Activated CD8-positive, alpha-beta memory T cell treated with anti-CD3 and anti-CD28 coated beads for 48 hours (primary cell): ENCODE results near the gene NVL.
A peak's percentile ranks its signal among the peaks of the same experiment; 100 is the strongest.
"Not testable (repeated sequence)": the region's sequence is repeated elsewhere in the genome, so short reads cannot be mapped to it uniquely, and the experiment has no call there.

Source experiments
- DNase-seq, 3 experiments: peaks; one replicate each; pipeline ENCODE4 v3.0.0-alpha.2; 2020; ENCODE audit warnings: low read depth in 2 of 3, low spot score in 2 of 3

The NVL gene

GRCh38 chr1:224237119-224237881 lies 92.7 kb downstream of the NVL start:
- DNase-seq = no peak

- DNase-seq = no peak
These were observed 94.0 kb downstream of the NVL start for GRCh38 chr1:224235813-224236493.

GRCh38 chr1:224234017-224234416 lies 96.0 kb downstream of the NVL start:
- no peak for DNase-seq

DNA sequence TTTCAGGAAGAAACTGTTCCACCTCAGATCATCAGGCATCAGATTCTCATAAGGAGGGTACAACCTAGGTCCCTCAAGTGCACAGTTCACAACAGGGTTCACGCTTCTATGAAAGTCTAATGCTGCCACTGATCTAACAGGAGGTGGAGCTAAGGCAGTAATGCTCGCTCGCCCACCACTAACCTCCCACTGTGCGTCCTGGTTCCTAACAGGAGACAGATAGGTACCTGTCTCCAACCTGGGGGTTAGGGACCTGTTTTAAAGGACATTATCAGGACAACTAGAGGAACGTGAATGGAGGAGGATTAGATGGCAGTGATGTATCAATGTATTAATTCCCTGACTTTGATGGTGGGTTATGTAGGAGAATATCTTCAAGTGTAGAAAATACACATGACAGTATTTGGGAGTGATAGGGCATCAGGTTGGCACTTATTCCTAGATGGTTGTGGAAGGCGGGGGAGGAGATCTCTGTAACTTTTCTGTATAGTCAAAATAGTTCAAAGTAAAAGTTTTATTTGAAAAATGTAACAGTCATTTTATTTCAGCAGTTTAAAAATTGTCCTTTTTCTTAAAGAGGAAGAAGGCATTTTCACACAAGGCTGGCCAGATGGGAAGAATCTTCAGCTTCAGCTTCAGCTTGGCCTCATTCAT lies 103.0 kb downstream of the NVL start:
- no peak for DNase-seq

DNA sequence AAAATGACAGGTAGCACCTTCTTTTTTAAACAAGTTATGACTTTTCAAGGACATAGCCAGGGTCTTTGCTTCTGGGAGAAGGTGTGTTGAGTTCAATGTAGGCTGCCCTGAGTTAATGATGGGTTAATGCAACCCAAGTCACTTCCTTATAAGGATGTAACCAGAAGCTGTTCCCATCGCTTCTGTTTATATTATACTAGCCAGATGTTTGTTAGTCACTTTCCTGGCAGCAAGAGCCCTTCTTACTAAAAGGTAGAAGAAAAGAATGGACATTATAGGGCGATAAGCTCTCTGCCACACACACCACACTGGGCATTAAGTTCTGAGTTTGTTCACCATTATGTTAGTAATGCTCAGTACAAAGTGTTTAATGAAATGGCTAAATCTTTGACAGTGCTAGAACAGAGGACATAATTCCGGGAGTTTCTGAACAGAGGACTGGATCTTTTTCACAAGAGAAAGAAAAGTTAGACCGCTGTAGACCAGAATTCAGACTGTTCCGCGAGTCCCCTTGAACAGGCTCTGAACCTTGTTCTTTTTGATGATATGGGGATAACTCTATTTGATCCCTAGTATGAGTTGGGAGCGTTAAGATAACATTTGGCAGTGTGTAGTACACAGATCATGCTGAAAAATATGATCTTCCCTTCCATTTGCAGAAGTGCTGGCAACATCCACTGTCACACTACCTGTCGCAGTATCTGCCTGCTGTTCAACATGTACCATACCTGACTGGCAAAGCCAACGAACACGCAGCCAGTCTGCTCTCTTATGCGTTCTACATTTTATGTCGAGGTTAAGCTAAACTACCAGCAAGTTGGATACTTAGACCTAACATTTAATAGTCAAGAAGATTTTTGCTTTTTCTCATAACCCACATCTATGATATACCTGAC lies 105.9 kb downstream of the NVL start:
- no peak for DNase-seq

- DNase-seq = no peak
These were observed 110.3 kb downstream of the NVL start for GRCh38 chr1:224219612-224220059.

GRCh38 chr1:224219011-224219611 lies 110.9 kb downstream of the NVL start:
- DNase-seq = no peak

DNA sequence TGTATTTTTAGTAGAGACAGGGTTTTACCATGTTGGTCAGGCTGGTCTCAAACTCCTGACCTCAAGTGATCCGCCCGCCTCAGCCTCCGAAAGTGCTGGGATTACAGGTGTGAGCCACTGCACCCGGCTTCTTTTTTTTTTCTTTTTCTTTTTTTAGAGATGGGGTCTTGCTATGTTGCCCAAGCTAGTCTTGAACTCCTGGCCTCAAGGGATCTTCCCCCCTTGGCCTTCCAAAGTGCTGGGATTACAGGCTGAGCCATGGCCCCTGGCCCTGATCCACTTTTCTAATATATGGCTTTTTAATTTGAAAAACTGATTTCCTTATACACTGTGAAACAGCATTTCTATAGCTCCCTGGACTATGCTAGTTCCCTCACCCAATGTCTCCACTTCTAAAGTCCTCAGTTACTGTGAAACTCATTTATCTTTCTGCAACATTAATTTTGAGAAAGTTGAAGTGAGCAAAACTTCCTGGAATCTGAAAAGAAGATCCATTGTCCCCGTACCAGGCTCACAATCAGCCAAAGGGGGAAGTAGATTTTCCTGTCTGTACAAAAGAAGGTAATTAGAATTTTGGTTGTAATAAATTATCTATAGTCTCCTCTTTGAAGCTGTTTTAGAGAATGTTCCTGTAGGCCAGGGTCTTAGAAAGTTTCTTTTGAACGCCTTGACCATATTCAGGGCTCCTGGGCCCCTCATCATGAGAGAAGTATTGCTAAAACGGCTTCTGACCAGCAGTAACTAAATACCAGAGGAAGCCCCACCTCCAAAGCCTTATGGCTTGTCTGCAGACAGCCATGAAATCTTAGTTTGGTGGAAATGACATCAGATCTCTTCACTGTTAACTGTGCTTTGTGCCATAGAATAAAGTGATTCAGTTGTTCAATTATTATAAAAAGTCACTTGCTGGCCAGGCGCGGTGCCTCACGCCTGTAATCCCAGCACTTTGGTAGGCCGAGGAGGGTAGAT lies 112.0 kb downstream of the NVL start:
- no peak for DNase-seq

- DNase-seq = no peak
These were observed 113.6 kb downstream of the NVL start for GRCh38 chr1:224216382-224216781.

DNA sequence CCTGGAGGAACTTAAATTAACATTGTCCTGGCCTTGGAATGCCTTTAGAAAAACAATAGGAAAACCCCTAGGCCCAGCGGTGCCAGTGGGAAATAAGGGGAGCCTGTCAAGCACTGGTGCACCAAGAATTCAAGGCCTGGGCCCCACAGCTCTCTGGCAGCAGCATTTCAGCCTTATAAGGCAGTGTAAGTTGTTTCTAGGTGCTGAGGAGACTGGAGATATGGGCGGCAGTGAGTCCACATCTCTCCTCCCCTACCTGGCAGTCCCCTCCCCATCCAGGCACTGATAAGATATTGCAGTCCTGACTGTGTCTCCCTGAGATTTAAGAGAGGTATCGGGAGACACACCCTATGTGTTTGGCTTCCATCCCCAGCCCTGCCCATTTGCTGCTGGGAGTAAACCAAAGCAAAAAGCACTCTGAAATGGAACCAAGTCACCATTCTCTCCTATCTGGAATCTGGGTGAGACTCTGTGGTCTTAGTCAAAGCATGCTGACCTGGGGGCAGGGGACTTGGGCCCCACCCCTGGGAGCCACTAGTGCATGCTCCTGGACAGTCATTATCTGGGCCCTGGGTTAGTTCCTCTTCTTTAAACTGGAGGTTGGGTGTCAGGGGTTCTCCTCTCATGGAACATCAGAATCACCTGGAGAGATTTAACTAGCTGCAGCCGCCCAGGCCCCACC lies 116.4 kb downstream of the NVL start:
- DNase-seq = no peak

GRCh38 chr1:224212618-224213061 lies 117.3 kb downstream of the NVL start:
- no peak for DNase-seq

GRCh38 chr1:224211206-224211962 lies 118.6 kb downstream of the NVL start:
- no peak for DNase-seq

DNA sequence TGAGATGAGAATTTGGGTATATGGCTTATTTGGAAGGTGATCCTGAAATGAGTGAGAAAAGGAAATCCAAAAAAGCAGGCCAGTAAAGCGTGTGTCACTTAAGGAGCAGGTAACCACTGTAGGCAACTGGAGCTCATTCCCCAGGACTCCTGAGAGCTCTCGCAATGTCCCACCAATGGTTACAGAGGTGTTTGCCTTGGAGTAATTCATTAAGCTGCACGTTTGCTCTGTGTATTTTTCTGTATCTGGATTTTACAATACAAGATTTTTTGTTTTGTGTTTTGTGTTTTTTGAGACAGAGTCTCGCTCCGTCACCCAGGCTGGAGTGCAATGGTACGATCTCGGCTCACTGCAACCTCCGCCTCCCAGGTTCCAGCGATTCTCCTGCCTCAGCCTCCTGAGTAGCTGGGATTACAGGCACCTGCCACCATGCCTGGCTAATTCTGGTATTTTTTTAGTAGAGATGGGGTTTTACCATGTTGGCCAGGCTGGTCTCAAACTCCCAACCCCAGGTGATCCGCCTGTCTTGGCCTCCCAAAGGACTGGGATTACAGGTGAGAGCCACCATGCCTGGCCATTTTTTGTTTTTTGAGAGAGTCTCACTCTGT lies 123.9 kb downstream of the NVL start:
- DNase-seq = not testable (repeated sequence)

DNA sequence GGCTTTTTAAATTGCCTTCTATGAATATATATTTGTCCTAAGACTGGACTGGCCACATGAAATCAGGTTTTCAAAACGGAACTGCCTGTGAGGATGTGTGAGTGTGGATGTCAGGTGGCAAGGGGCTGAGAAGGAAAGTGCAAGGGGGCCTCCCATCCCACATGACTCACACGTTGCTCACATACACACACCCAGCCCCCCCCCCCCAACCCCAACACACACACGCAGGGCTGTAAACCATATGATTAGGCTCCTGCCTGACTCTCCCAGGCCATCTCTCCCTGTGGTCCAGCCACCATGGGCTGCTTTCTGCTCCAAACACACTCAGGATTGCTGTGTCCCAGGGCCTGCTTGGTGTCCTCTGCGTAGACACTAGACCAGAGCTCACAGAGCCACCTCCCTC lies 124.5 kb downstream of the NVL start:
- peak in 1 of 3 experiments; percentile 16 for DNase-seq

DNA sequence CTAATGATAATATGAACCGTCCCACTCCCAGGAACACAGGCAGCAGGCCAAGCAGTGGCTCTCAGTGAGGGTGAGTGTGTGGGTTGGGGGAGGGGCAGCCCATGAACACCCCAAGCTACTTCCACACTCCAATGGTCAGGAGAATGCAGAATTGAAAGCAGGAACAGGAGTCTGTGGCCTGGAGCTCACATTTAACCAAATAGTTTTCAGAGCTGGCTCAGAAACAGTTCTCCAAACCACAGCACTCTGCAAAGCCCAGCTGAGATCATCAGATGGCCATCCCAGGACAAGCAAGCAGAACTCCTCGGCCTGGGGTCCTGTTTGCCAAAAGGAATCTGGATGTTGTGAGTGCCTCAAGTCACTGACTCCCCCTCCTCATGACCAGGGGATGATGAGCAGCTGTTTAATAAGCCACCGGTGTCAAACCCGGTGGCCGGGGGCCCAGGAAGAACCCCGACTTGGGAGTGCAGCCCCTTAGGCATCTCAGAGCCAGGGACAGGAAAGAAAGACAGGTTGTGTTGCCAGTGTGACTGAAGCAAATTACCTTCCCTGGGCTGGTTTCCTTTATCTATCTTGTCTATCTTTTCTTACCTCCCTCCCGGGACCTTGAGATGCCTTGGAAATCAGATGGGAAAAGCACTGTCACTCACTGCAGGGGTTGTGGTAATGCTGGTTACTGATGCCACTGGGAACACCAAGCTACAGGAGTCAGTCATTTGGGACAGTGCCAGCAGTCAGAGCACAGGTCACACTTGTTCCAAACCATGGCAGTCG lies 126.5 kb downstream of the NVL start:
- no peak for DNase-seq

DNA sequence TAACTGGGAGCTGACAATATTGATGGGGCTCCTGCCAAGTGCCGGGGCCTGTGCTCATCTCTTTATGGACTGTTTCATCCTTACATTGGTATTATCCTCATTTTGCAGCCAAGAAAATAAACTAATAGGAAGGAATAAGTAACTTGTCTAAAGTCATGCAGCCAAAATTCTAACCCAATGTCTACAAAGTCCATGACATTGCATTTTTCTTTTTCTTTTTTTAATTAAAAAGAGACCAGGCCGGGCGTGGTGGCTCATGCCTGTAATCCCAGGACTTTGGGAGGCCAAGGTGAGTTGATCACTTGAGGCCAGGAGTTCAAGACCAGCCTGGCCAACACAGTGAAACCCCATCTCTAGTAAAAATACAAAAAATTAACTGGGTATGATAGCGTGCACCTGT lies 128.1 kb downstream of the NVL start:
- DNase-seq = no peak

GRCh38 chr1:224201383-224201782 lies 128.6 kb downstream of the NVL start:
- no peak for DNase-seq
